ENCODE measurements around the gene YAE1.
A peak's percentile ranks its signal among the peaks of the same experiment; 100 is the strongest.

YAE1 gene

DNA sequence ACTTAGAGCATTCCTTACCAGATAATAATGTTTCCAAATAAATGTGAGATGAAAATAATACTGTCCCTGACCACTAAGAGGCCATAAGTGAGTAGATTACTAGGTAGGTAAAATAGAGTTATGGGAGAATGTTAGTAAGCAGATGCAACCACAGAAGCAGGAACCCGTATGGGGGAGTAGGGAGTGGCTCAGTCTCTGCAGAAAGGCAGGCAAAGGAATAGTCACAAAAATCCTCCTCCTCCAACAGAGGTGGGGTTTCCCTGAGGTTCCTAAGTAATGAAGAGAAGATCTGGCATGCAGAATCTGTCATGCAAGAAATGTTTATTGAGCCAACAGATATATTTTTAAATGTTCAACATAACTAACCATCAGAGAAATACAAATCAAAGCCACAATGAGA is 9.0 kb upstream of the YAE1 start:
- no peak for DNase-seq

GRCh38 chr7:39557911-39558310 is 8.3 kb upstream of the YAE1 start:
- no peak for DNase-seq

DNA sequence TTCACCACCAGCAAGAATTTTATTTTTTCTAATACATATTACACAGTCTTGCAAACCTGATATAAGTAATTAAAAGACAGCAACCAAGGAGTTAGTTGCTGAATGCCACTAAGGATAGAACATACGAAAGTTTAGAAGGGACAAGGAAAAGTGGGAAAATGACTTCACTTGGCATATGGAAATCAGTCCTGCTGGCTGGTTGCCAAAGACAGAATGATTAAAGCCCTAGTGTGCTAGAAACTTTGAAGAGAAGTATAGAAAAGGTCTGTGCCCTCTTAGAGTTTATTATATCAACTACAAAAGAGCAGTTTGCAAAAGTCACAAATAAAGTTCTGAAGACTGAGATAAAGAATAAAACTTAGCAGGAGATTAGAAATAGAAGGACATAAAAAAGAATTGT is 5.8 kb upstream of the YAE1 start:
- no peak for DNase-seq

- no peak for DNase-seq
These were observed 5.2 kb upstream of the YAE1 start for GRCh38 chr7:39560997-39561396.

- no peak for DNase-seq
These were observed 666 bp upstream of the YAE1 start for GRCh38 chr7:39565538-39565937.

GRCh38 chr7:39567294-39567693 is 1.1 kb downstream of the YAE1 start:
- no peak for DNase-seq

DNA sequence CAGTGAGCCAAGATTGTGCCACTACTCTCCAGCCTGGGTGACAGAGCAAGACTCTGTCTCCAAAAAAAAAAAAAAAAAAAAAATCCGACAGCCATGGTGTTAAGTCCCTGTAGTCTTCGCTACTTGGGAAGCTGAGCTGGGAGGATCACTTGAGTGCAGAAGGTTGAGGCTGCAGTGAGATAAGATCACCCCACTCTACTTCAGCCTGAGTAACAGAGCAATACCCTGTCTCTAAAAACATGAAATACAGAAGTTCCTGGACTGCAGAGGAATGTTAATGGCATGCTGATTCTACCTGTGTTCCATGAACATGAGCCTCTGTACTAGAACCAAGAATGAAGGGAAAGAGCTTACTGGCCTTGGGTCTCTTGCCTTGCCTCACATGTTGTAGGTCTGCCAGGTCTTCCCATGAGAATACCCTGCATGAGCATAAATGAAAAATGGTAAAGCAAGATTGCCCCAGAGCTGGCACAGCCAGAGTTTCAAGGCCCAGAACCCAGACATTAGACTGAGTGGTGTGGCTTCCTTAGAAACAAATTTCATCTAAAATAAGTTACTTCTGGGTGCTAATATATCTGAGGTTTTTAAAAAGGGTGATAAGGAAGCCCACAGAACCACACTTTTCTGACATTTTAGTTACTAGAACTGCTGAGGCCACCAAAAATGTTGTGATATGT is 8.6 kb downstream of the YAE1 start:
- no peak for DNase-seq

DNA sequence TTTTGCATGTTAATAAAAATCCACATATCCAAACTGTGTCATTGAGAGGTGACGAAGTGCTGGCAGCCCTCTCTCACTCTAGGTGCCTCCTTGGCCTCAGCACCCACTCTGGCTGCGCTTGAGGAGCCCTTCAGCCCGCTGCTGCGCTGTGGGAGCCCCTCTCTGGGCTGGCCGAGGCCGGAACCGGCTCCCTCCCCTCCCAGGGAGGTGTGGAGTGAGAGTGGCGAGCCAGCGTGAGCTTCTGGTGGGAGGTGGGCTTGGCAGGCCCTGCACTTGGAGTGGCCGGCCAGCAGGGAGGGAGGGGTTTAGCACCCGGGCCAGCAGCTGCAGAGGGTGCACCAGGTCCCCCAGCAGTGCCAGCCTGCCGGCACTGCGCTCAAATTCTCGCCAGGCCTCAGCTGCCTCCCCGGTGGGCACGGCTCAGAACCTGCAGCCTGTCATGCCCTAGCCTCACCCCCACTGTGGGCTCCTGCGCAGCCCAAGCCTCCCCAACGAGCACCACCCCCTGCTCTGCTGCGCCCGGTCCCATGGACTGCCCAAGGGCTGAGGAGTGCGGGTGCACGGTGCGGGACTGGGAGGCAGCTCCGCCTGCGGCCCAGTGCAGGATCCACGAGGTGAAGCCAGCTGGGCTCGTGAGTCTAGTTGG is 11.1 kb downstream of the YAE1 start:
- DNase-seq: no peak

DNA sequence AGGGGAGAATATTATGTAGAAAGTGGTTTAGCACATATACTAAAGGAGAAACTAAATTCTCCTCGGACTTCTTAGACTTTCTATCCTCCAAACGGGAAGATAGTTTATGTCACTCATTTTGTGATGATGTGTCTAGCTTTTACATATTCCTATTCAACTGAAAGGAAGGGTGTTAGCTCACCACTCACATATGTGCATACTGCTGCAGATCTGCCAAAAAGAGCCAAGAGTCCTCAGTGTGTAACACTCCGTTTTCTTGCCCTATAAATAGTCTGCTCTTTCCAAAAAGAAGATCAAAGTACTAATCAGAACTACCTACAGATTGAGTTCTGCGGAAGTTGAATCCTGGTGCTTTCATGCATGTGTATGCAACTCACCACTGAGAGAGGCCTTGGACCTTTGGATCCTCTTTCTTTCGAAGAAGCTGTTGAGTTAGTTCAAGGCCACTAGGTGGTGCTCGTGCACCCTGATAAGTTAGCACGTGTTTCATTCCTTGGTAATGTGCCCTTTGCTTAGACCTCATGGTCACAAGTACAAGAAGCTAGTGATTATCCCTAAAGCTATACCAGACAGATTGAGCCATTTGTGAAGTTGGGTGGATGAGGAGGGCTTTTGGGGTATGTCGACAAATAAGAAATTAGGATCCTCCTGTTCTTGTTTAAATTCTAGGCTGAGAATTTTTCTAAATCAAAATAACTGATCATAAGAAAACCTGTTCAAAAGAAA is 14.1 kb downstream of the YAE1 start:
- peak; percentile 81 for DNase-seq

DNA sequence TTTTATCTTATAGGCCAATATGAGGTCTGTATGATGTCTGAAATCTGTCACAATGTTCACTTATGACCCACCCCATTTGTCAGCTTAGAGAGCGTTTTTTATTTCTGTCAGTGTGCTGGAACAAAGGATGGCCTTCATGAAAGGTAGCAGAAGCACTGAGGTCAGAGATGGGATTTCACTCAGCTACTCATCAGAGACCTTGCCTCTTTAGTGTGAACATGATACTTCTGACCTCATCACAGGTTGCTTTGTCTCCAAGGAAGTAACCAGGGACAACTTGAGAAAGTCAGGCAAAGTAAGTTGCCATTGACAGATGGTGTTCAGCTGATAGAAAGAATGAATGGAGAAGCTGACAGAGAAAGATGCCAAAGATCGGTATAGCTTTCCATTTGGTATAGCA is 16.3 kb downstream of the YAE1 start:
- DNase-seq: no peak

DNA sequence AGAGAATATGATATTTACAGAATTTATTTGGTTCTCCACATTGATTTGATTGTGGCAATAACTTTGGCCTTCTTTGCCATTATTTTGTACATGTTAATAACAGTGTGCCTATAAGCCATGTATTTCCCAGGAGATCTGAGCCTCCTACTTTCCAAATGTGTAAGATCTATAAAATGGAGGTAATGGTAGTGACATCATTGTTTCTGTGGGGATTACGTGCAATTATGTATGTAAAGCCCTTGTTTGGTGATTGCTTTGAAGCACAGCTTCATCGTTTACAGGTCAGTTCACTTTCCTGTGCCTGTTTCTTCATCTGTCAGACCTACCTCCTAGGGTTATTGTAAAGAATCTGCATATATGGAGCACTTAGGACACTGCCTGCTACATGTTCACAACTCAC is 17.3 kb downstream of the YAE1 start:
- DNase-seq: no peak

DNA sequence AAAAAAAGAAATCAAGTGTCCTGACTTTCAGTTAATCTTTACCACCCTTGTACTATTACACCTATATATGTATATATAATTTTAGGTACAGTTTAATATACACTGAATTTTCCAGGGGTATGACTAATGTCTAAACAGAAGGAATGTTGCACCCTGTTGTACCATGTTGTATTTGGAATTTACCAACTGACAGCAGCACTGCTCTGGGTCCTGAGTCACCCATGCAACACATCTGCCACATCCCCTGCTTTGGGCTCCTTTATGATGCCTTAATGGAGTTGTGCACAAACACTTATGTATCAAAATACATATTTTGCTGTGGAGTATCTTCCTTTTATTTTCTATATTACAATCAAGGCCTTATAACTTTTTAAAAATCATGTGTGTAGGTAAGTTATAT is 21.2 kb downstream of the YAE1 start:
- DNase-seq: no peak

DNA sequence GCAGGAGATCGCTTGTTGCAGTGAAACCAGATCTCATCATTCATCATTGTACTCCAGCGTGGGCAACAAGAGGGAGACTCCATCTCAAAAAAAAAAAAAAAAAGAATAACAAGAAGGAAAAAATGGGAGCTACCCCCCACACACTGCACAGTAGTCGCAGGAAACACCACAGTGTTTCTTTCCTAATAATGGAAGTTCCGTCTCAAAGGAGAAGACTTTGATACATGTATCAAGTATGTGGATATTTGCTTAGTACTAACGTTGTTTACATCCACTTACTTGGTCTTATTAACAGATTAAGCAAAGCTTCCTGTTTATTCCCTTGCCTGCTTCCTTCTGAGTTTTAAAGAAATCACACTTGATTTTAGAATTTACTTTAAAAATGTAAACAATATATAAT is 22.2 kb downstream of the YAE1 start:
- no peak for DNase-seq

DNA sequence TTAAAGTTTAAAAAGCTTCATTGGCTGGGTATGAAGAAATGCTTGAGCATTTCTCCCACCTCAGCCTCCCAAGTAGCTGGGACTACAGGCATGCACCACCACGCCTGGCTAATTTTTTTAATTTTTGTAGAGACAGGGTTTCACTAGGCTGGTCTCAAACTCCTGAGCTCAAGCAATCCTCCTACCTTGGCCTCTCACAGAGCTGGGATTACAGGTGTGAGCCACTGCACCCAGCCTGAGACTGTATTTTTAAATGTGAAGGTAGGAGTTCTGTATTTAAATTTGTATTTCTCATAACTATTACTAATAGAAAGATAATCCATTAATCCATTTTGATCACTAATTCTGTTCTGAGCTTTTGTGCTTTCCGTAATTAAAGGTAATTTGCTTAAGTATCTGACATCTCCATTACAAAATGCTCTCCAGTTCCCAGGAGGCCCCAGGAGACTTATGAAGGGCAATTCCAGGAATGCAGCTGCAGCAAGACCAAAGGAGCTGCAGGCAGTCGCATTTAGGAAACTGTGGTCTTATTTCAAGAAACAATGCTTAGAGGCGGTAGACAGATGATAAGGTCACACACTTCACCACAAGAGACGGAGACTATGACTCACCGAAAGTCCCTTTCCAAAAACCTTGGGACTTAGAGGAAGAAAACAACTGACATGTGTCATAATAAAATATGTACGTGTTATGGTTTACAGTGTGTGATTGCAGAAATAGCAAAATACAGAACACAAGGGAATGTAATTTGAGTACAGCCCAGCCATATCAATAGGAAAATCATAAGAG is 23.3 kb downstream of the YAE1 start:
- DNase-seq: no peak

DNA sequence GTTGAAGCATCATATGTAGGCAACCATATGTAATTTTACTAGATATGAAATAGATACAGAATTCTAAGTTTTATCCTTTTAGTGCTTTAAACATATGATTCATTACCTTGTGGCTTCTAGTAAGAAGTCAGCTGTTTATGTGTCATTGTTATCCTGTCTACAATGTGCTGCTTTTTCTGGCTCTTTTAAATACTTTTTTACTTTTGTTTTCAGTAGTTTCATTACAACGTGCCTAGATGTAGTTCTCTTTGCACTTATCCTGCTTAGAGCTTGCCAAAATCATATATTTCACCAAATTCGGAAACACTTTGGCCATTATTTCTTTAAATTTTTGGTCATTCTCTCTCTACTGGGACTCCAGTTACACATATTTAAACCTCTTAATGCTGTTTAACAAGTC is 26.4 kb downstream of the YAE1 start:
- DNase-seq: no peak

- no peak for DNase-seq
These were observed 28.9 kb downstream of the YAE1 start for GRCh38 chr7:39594988-39595620.

DNA sequence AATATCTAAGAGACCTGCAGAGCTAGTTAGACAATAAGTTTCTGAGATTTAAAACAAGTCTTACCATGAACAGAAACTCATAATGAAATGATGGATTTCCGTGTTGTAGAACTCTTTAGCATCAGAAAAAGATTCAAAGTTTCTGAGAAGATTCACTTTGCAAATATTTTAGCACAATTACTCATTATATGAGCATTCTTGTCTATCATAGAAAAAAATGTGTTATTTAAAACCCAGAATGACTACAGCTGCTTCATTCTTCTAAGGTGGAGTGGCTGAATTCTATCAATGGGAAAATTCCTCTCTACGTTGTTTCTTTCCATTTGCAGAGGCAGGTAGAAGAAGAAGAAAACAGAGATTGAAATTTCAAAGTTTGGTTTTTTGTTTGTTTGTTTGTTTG is 36.1 kb downstream of the YAE1 start:
- no peak for DNase-seq

- DNase-seq: no peak
These were observed 37.7 kb downstream of the YAE1 start for GRCh38 chr7:39603924-39604323.

DNA sequence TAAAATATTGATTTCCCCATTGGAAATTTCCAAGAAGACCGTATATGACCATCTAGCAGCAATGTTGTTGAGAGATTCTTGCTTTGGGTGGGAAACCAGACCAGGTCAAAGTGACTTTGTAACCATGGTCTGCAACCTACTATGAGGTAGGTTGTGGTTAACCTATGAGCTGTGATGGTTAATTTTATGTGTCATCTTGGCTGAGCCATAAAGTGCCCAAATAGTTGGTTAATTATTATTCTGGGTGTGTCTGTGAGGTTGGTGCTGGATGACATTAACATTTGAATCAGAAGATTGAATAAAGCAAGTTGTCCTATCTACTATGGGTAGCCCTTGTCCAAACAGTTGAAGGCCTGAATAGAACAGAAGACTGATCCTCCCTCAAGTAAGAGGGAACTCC is 38.9 kb downstream of the YAE1 start:
- DNase-seq: no peak

DNA sequence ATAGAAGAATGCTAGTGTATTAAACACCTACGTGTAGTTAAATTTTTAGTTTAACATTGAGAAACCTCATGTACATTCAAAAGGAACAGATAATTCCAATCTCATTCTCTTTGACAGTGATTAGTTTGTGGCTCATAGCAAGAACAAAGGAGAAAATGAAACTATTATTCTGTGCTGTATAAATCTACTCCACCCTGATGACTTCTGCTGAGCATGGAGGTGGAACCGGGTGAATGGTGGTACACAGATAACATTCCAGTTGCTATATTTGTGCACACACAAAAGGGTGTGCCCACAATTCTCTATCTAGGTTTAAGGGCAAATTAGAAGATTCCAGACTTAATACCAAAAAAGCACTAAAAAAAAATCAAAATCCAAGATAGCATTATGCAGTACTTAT is 40.1 kb downstream of the YAE1 start:
- DNase-seq: no peak

DNA sequence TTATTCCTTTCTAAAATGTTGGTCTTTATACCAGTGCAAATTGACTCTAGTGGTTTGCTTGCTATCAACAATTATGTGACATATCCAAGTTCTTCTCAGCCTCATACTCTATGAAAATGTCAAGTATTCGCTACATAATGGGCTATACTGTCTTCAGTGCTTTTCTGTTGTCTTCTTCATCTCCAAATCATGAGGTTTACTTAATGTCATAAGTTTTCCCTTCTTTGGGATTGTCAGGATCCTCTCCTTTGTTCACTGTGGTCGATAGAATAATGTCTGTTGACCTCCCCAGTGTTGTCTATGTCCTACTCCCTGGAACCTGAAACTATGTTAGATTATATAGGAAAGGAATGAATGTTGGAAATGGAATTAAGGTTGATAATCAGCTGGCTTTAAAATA is 40.7 kb downstream of the YAE1 start:
- DNase-seq: no peak

DNA sequence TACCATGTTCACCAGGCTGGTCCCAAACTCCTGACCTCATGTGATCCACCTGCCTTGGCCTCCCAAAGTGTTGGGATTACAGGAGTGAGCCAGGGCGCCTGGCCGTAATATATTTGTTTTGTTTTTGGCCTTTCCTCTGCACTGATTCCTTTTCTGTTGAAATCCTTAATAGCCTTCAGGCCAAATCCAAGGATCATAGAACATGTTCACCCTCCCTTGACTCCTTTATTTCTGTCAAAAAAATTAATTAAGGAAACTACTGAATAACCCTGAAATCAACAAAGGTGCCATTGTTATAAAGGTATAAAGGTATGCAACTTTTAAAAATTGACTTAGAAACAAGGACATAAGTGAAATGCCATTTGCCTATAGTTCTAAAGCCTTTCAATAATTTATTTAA is 41.7 kb downstream of the YAE1 start:
- DNase-seq: no peak

DNA sequence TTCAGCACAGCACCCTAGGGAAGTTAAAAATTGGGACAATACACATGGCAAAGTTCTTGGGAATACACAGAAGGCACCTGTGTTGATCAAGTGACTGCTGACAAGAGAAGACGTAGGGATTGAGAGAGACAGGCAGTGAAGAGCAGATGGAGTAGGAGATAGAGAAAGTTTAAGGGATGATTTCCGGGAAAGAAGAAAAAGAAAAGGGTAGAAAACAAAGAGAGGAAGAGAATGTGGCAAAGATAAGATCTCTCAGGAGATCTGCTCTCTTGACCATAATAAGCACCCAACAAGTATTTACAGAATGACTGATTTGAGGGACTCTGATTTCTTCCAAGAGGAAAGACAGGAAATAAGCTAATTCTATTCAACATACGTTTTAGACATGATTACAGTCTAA is 42.1 kb downstream of the YAE1 start:
- no peak for DNase-seq

Data from right forelimb (tissue), 1 donor.